ENCODE measurements around the gene PIWIL4.

GRCh38 chr11:94661444-94661843 lies 94.3 kb downstream of the PIWIL4 start:
- TF ChIP-seq CTCF (IDR thresholded peaks at IDR 0.05) (no peak), ZFX (IDR thresholded peaks at IDR 0.05; ENCODE audit: borderline replicate concordance) (no peak)
